Measurements from ENCODE around the gene SLC30A2.

Gene SLC30A2

DNA sequence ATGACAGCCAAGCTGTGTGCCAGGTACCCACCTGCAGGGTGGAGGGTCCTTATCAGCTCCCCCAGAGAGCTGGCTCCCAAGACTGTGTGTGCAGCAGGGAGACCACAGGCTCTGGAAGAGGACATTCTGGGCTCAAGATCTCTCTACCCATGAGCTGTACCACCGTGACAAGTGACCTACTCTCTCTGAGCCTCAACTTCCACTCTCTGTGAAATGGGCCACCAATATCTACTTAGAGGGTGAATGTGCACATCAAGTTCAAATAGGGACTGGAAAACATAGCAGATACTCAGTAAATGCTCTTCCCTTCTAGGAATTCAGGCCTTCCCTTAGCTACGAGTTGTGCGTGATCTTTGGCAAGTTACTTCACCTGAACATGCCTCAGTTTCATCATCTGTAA is 1.5 kb downstream of the SLC30A2 start:
- FAIRE-seq (no peak), DNase-seq (ENCODE audit: extremely low spot score, insufficient read length, low read depth) (no peak)

DNA sequence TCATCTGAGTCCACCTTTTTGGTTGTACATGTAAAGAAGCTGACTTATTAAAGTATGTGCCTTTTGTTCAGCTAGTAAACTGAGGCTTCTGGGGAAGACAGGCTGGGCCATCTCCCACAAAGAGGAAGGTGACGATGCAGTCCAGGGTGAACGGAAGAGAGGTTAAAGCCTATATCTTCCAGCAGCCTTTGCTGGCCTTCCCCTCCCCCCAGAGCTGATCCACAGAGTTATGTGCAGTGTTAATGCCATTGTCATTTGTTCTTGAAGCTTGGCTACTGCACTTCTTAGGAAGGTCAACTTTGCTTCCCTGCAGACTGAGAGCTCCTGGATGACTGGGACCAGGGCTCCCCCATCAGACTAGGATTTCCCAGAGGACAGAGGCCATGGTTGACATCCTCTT is 2.2 kb downstream of the SLC30A2 start:
- FAIRE-seq, result no peak
- DNase-seq (ENCODE audit: extremely low spot score, insufficient read length, low read depth), result no peak

DNA sequence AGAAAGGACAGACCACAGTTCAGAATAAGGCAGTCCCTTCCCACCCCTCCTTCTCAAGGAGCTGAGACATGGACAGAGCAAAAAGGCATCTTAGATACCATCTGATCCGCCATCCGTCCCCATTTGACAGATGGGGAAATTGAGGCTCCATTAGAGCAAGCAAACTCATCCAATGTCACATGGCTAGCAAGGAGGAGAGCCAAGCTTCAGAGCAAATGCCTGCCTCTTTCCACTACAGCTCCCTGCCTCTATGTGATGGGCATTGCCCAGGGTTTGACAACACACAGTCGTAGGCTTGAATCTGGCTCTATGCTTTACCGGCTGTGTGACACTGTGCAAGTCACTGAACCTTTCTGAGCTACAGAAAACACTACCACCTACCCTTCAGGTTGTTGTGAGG is 3.9 kb downstream of the SLC30A2 start:
- no peak for DNase-seq (ENCODE audit: extremely low spot score, insufficient read length, low read depth)
- no peak for FAIRE-seq

DNA sequence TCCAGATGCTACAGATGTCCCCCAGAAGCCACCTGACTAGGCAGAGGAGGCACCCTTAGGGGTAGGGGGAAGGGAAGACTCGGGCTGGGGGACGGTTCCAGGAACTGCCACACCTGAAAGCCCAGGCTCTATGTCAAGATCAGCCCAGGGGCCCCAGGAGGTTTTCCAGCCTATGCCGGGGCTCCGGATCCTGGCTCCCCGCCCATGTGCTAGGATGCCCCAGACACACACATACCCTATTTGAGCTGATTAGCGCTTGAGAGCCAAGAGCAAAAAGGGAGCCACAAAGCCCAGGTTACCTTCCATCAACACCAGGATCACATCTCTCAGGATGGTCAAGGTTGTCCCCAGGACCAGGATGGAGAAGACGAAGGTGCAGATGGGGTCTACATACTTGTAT is 4.5 kb downstream of the SLC30A2 start:
- no peak for FAIRE-seq
- no peak for DNase-seq (ENCODE audit: extremely low spot score, insufficient read length, low read depth)

DNA sequence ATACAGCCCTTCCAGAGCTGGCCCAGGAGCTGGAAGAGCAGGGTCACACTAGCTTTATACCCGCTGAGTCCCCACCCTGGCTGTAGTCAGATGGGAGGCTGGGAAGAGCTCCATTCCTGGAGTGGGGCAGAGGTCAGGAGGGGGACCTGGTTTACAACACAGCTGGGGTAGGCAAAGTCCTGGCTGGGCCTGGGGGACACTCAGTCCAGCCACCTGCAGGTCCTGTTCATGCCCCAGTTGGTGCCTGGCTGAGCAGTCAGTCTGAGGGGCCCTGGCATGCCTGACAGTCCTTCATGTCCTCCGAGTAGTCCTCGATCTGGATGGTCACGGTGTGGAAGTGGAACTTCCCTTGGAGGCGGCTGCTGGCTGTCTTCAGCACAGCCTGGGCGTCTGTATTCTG is 7.0 kb downstream of the SLC30A2 start:
- FAIRE-seq (no peak), DNase-seq (ENCODE audit: extremely low spot score, insufficient read length, low read depth) (no peak)

DNA sequence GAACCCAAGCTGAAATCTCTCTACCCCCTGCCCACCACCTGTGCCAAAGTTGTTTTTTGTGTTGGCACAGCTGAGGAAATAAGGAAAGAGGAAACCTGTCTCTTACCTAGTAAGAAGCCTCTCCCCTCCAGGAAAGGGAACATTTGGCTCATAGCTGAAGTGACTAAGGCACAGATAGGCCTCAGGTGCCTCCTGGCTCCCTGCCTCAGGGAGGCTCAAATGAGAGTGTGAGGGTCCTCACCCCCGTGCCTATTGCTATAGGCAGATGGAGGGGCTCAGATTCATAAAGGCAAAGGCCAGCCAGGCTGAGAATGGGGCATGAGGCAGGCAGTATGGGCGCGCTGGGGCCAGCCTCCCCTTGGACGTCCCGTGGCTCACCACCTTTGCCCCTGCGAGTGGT is 7.4 kb downstream of the SLC30A2 start:
- DNase-seq (ENCODE audit: extremely low spot score, insufficient read length, low read depth) (no peak), FAIRE-seq (no peak)

DNA sequence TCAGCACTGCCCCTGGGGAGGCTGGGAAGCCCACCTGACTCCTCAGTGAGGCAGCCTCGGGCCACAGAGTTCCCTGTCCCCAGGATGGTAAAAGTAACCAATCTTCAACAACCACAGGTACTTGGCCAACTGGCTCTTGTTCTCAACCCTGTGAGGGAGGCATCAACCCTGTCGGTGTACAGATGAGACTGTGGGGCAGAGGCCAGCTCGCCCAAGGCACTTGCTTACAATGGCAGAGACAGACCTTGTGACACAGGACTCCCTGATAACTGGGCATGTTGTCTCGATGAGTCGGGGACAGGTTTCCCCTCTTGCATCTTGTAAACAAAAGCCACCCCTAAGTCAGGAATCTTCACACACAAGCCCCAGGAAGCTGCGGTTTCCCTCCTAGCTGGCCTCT is 8.0 kb downstream of the SLC30A2 start:
- FAIRE-seq (no peak), DNase-seq (ENCODE audit: extremely low spot score, insufficient read length, low read depth) (no peak)

DNA sequence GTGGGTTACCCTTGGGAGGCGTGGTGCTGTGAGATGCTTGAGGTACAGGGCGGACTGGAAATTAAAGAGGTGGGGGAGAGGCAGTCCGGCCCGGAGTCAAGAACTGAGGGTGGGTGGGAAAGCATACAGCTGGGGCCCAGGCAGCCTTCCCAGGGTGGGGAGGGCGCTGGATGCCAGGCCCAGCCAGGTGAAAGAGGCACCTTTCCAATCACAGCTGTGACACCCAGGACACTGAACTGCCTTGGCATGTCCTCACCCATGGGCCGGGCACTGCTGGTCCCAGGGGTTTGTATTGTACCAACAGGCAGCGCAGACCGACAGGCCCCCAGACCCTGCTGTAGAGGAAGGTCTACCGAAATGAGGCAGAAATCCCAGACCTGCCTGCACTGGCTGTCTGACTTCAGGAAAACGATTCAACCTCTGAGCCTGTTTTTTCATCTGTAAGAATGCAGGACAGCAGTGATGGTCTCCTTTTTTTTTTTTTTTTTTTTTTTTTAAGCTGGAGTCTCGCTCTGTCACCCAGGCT is 9.1 kb downstream of the SLC30A2 start:
- no peak for FAIRE-seq
- DNase-seq (ENCODE audit: extremely low spot score, insufficient read length, low read depth), result no peak

DNA sequence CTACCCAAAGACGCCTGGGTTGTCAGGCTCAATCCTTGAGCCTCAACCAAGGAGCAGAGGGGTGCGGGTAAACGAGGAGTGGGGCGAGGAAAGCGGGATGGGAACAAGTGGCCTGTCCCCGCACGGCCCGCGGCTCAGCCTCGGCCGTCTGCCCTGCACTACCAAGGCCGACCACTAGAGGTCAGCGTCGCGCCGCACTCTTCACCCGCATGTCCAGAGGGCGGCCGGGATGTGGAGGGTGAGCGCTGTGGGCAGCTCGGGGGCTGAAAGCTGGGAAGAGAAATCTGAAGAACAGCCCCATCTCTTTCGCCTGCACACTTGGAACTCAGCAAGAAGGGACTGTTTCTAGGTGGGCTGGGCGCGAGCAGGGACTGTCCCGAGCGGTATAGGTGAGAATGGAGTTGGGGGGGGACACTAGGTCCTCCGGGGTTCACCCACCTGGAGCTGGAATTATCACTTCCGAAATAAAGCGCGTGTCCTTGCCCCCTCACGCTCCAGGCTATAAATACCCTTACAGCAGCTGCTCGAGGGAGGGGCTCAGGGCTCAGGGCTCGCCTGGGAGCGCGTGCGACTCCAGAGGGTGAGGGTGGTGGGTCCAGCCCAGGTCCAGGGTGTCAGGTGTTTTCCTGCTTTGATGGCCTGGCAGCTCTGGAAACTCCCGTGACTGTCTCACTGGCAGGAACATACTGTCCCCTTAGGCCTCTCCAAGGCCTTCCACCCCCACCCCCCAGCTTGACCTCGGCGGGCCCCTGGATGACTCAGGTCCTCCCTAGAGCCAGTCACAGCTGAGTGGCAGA is 9.8 kb downstream of the SLC30A2 start:
- peak; percentile 90 for FAIRE-seq

DNA sequence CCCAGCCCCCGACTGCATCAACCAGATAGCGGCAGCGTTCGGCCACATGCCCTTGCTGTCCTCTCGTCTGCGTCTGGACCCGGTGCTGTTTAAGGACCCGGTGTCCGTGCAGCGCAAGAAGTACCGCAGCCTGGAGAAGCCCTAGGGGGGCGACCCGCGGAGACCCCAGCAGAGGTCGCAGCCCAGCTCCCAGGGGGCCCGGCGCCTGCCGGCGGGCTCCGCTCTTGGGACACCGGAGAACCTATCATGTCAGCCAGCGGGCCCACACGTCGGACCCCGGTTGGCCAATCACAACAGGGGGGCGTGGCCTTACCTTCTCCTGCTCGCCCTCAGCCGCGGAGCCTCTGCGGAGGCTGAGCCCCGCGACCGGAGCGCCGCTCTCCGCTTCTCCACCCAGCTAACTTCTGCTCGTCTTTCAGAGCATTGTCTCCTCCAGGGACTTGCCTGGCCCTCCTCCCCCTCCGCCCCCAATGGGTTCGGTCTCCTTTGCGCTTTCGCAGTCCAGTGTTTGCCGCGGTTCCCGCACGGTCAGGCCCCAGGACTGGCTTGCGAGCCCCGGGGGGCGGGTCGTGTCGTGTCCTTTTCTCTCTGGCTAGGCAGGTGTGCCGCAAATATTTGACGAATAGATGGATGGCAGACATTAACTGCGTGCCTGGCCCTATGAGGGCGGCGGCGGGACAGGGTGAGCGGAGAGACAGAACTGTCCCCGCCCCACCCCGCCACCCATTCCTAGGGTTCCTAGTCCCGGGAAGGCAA is 10.5 kb downstream of the SLC30A2 start:
- DNase-seq (ENCODE audit: extremely low spot score, insufficient read length, low read depth) (peak; percentile 96), FAIRE-seq (peak; percentile 93)

More for the DNA sequence above, 9.8 kb downstream of the SLC30A2 start:
- DNase-seq (ENCODE audit: extremely low spot score, insufficient read length, low read depth), result peak; percentile 85

DNA sequence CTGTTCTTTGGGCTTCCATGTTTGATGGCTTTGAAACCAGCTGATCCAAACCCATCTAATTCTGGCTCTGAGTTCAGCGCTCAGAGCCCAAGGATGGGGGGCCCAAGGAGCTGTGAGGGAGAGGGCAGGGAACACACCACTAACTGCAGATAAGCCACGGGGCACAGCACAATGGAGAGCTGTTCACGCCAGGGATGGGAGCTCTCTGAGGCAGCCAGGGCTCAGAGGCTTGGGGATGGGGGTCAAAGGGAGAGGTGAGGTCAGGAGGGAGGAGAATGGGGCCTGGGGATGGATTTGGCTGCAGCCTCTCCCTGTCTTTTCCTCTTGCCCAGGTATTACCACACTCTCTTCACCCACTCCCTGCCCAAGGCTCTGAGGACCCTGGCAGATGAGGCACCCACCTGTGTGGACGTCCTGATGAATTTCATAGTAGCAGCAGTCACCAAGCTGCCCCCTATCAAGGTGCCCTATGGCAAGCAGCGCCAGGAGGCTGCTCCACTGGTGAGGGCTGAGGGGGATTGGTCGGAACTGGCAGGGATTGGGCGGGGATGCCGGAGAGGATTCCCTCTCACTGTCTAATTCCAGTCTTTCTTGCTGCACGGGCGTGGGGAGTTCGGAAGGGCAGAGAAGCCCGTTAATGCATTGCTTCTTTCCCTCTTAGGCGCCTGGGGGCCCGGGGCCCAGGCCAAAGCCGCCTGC is 11.3 kb downstream of the SLC30A2 start:
- FAIRE-seq, result no peak

DNA sequence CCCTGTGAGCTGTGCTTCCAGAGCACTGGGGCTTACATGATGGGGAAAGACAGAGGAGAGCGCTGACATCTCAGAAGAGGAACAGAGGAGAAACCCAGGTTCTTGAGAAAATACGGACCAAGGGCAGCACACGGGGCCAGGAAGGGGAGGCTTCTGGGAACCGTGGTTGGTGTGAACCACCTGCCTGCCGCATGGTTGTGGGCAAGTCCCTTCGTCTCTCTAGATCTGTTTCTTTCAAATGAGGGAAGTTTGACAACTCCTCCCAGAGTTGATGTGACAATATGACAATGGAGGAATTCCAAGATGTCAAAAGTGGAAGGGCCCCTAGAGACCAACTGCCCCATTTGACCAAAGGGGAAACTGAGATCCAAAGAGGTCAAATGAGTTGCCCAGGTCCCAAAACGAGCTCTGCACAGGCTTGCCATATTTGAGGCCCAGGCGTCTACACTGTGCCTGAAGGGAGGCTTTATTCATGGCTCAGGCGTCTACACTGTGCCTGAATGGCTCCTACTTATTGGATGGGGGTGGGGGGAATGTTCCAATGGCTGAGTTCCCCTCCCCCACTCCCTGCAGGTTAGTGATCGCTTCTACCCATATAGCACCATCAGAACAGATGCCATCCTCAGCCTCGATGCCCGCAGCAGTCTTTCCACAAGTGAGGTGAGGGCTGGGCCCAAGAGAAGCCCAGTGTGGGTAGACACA is 13.1 kb downstream of the SLC30A2 start:
- DNase-seq (ENCODE audit: extremely low spot score, insufficient read length, low read depth) (no peak), FAIRE-seq (no peak)

More for the DNA sequence above, 11.3 kb downstream of the SLC30A2 start:
- no peak for DNase-seq (ENCODE audit: extremely low spot score, insufficient read length, low read depth)

DNA sequence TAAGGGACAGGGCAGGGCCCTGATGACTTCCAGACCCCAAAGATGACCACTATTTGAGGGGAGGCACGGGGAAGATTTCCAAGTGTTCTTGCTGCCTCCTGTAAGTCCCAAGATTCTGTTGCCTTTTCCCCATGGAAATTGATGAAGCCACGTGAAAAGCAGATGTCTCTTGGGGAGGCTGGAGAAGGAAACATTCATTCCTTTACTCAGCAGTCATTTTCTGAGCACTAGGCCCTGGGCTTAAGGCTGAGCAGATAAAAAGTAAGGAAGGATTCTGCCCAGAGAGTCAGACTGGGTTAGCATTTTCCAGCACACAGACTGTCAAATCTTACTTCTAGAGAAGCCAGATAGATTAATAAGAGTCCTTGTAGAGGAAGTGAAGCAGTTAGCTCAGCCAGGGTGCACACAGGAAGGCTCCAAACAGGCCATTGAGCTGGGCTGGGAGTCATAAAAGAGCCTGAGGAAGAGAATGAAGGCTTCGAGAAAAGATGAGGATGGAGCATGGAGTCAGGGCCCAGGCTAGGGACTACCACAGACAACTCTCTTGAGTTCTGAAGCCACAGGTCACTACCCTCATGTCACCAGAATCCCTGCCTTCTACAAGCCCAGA is 14.2 kb downstream of the SLC30A2 start:
- FAIRE-seq (no peak), DNase-seq (ENCODE audit: extremely low spot score, insufficient read length, low read depth) (no peak)

DNA sequence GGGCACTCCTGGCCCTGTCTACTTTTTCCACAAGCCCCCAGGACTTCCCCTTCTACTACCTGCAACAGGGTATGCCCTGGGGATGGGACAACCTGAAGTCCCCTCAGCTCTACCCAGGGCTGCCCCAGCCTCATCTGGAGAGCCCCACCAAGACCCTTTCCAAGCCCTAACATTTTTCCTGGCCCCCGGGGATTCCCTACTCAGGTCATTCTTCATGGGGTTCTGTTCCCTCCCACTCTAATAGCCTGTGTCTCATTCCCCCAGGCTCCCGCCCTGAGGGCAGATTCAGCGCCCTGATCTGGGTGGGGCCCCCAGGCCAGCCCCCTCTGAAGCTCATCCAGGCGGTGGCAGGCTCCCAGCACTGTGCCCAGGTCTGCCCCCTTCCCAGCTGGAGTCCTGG is 14.7 kb downstream of the SLC30A2 start:
- DNase-seq (ENCODE audit: extremely low spot score, insufficient read length, low read depth) (no peak), FAIRE-seq (no peak)

DNA sequence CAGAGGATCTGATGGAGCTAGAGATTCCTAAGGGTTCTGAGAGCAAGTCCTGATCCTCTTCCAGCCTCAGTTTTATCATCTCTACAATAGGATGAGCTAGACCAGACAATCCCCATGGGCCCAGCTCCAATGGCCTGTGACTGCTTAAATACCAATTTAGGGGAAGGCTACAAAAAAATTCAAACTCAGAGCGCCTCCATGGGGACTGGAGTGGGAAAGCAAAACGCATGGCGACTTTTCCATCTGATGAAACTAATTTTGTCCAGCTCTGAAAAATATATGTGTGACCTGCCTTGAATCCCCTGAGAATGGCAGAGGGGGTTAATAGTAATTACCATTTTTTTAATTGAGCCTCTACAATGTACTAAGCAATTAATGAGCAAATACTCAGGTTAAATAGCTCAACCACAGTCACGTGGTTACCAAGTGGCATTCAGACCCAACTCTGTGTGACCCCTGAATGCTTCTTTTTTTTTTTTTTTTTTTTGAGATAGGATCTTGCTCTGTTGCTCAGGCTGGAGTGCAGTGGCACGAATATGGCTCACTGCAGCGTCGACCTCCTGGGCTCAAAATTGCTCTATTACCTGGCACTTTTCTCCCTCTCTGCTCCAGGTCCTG is 15.9 kb downstream of the SLC30A2 start:
- DNase-seq (ENCODE audit: extremely low spot score, insufficient read length, low read depth) (no peak), FAIRE-seq (no peak)

DNA sequence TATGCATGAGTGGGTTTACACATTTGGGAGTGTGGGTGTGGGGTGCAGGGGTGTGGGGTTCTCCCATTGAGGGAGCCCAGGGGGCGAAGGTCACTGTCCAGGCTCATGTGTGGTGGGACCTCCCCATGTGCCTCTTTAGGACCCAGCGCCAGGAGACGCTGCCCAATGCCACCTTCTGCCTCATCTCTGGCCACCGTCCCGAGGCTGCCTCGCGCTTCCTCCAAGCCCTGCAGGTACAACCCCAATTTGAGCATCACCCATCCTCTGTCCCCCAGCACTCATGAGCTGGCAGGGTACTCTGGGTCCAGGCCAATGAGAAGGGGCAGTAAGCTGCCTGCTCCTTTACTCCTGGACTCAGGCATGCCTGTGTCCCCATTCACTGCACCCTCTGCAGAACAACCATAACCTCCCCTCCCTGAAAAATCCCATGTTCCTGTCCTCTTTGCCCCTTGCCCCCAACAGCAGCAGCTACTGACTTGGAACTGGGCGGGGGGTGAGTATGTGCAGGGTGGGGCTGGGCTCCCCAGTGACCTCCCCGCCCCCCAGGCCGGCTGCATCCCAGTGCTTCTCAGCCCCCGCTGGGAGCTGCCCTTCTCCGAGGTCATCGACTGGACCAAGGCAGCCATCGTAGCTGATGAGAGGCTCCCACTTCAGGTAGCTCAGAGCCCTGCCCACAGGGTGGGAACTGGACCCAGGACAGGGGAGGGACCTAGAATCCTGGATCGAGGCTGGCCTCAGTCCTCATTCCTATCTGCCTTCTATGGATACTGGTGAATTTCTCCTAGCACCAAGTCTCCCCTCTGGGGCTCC is 16.7 kb downstream of the SLC30A2 start:
- no peak for DNase-seq (ENCODE audit: extremely low spot score, insufficient read length, low read depth)
- FAIRE-seq, result no peak

DNA sequence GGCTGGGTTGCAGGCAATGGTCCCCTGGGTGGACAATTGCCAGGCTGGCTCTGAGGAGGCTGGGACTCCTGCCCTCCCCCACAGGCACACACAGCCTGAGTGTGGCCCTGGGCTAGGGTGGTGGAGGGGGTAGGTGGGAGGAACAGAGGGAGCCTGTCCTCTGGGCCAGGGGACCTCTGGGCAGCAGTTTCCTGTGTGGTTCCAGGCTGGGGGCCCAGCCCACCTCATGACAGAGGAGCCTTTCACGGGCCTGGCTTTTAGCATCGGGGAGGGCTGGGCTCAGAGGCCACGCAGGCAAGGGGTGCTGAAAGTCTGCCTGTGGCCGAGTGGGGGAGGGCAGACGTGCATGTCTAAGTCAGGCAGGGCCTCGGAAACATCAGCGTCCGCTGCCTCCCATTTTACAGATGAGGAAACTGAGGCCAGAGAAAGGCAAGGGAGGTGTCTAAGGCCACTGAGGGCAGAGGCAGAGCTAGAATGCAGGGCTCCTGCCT is 17.4 kb downstream of the SLC30A2 start:
- DNase-seq (ENCODE audit: extremely low spot score, insufficient read length, low read depth), result no peak
- FAIRE-seq, result no peak

DNA sequence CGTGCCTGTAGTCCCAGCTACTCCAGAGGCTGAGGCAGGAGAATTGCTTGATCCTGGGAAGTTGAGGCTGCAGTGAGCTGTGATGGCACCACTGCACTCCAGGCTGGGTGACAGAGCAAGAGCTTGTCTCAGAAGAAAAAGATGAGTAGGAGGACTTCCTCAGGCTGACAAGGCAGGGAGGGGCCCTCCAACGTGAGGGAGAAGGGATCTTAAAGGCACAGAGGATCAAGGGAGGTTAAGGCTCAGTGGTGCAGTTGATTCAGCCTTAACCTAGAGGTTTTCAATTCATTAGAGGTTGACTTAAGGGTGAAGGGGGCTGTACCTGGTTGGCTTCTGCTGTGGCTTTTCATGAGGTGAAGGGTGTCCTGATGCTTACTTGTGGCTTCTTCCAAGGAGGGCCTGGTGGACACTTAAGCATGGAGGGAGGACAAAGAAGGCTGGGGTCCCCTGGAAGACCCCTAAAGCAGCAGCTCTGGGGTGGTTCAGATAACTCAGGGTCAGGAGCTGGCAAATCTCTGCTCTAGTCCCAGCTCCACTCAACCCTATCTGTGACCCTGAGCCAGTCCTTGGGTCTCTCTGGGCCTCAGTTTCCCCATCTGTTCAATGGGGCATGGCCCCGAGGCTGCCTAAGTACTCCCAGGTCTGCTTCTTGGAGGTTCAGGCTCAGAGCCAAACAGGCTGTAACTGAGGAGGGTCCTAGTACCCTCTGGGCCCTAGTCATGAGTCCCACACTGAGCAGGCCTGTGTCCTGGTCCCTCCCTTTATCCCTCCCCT is 18.0 kb downstream of the SLC30A2 start:
- FAIRE-seq, result no peak
- DNase-seq (ENCODE audit: extremely low spot score, insufficient read length, low read depth), result no peak

All from GM18507 (cell line).